NCI-H1092 (cell line): ENCODE data around the gene ACSS1.

ENCODE experiments used
- DNase-seq: peaks from one replicate; lab custom pipeline; 2025; lab: John Stamatoyannopoulos, UW

The ACSS1 gene

DNA sequence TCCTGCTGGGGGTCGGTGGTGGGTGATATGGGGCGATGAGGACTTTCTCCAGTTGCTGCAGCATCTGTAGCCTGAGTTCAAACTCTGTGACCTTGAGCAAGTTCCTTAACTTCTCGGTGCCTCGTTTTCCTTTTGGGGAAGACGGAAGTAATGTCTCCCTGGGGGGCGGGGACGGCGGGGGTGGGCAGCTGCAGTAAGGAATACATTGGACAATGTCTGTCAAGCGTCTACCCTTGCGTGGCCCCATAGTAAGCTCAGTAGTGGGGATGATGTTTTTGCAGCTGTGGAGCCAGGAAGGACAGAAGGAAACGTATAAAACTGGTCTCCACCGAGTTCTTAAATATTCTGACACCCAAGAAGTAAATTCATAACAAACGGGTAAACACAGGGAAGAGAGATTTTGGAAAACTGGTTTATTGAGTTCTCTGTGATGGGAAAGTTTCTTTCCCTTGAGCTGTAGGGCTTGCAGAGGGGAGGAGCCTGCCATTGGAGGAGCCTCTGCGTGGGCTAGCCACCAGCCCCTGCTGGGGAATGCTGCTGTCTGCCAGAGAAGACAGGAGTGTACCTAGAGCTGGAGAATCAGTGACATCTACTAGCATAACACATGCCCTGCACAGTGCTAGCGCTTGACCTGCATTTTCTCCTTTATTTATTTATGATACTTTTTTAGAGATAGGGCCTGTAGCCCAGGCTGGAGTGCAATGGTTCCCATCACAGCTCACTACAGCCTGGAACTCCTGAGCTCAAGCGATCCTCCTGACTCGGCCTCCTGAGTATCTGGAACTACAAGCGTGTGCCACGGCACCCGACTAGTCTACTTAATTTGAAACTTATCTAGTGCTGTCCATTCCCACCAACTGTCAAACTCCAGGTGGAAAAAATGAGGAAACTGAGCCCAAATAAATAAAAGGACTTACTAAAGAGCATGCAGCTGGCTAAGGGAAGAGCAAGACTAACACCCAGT is 1.2 kb upstream of the ACSS1 start:
- no peak for DNase-seq

GRCh38 chr20:25057234-25058050 is 497 bp downstream of the ACSS1 start:
- no peak for DNase-seq

GRCh38 chr20:25056690-25057233 is 1.2 kb downstream of the ACSS1 start:
- DNase-seq = no peak

DNA sequence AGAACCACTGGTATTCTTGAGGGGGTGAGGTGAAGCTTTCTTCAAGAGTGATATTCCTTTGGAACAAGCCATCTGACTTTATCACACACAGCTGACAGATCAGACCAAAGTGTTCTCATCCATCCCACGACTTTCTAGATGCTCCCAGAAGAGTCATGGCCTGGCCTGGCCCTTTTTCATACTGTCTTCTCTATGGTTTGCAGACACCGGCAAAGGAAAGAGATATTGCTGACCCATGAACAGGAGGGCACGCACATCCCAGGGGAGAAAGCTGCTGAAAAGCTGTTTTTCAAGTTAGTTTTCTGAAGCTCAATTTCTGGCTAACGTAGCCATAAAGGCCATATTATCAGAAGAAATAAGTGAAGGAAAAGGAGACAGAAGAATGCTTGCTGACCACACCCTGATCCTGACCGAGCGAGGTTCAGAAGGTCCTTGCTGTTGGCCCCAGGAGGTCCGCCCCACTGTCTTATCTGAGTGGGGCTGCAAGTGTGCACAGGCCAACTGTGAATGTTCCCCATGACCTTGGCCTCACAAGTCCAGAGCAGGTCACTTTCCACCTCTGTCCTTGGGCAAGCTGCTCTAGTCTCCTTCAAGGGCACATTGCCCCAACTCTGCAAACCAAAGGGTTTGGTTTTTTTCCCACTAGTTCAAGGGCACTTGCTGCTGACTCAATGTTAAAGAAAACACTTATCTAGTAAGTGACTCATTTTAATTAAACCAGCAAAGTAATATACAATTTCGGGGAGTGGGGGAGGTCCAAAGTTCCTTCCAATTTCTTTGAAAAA is 2.0 kb downstream of the ACSS1 start:
- DNase-seq = no peak

- DNase-seq = no peak
Observed at GRCh38 chr20:25054995-25055629, 2.8 kb downstream of the ACSS1 start.

DNA sequence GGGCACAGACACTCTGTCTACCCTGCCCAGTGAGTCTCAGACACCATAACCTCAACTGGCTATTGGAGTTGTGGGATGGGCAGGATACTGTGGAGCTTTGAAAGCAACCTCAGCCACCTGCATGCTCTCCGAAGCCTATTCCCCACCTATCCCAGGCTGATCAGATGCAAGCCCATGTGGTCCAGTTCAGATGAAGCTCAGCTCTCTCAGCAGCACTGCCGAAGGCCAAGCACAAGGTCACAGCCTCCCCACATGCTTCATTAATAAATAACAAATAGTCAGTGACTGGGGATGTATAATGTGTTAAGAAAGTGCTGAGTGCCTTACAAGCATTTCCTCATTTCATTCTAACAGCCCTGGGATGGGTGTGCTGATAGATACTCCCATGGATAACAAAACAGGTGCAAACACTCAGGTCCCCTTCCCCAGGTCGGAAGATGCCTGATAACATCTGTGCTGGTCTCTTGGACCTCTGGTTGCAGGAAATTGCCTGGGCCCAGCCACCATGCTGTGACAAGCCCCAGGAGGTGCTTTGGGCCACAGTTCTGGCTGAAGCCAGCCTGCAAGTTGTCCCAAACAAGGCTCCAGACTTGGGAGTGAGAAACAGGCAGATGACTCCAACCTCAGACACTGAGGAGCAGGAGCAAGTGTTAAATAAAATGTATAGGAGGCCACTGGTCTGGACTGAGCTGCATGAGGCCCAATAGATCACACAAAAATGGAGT is 3.7 kb downstream of the ACSS1 start:
- no peak for DNase-seq

DNA sequence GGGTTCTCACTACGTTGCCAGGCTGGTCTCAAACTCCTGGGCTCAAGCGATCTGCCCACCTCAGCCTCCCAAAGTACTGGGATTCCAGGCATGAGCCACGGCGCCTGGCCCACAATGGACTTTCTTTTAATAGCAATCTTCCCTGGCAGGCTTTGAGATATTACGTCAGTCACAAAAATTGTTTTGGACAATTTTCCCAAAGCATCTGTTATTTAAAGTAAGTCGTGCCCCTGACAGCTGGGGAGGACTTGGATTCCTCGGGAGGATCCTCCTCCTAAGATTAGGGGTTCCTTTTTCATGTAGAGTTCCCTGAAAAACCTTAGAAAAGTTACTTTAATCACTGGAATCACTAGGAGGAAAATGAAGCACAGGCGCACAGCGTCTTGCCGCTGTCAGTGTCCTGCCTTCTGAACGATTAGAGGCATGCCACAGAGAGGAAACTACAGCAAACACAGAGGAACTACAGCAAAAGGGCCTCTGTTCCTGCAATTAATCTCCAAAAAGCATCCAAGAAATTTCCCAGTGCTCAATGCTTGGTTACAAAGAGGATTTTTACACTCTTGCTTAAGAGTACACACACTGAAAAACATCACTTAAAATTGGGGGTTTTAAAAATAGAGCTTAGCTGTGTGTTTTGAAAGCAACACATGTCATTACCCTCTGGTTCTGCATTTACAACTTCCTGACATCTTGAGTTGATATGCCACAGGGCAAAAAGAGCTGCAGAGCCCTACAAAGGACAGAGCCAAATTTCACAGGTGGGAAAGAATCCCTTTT is 4.5 kb downstream of the ACSS1 start:
- DNase-seq = no peak

- DNase-seq = no peak
Observed at GRCh38 chr20:25052255-25053194, 5.4 kb downstream of the ACSS1 start.

DNA sequence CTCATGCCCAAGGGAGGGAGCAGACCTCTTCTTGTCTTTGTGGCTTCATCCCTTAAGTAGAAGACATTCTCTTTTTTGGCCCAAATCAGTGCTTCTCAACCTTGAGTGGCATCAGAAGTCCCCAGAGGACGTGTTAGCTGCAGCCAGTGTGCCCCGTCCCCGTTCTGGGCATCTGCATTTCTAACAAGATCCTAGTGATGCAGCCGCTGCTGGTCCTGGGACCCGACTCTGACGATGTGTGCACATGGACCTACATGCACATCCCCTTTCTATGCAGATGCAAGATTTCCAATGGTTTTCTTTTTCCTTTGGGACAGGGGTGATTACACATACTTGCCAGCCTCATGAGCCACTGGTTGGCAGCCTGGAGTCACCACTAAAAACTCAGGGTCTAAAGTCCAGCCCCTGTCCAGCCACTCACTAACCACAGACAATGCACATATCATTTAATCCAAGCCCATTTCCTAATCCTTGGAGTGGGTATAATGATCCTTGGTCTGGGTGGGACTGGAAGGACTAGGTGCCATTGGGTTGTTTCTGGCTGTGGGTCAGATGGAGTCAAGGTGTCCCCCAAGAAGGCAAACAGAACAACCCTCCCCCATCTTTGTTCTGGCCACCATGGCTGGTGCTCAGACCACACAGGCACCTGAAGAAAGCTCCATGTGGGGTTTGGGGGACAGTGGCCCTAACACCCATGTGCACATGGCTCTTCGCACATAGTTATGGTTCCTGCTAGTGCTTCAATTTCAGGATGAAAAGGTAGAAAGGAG is 6.4 kb downstream of the ACSS1 start:
- no peak for DNase-seq

DNA sequence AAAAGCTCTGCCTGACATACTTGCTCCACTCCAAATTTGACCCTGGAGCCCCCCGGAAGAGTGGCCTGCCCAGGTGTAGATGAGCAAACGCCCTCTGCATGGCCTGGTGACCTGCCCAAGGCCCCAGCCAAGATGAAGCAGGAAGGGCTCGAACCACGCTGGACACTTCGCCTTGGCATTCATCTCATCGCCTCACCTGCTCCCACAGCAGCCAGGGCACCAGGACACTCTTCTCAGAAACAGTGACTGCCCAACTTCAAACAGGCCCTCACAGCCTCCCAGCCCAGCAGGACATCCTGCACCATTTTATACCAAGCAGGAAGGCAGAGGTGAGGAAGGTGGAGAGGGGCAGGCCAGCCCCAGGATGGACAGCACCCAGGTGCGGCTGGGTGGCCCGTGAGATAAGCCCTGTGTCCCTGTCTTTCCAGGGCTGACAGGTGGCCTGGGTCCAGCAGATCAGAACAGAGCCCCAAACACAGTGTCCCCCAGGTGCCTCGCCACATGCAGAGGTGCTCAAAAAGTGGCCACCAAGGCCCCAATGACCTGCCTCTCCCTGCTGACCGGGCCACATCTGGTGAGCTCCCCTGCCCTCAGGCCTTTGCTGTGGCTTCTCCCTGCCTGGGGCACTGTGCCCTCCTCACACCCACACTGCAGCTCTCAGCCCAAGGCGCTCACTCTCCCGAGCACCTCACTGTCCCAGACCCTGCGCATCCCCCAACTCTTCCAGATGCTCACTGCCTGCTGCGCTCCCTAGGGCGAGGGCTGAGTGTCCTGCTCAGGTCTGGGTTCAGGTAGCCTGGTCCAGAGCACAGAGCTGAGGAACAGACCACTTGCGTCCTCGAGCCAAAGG is 7.2 kb downstream of the ACSS1 start:
- DNase-seq = no peak

DNA sequence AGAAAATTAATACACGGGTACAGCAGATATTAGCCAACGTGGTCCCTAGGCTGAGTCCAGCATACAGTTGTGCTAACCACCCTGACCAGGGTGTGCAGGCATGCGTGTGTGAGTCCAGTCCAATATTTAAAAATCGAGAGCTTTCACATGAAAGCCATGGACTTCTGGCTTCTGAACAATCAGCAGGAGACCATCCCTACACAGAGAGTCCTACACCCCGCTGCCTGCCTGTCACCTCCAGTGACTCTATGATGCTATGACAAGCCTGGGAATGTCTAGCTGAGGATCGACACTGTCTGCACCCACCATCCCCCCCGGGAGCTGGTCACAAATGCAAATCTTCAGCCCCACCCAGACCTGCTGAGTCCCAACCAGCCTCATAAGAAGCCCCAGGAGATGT is 7.9 kb downstream of the ACSS1 start:
- DNase-seq = no peak

- no peak for DNase-seq
Observed at GRCh38 chr20:25049261-25050060, 8.5 kb downstream of the ACSS1 start.

- no peak for DNase-seq
Observed at GRCh38 chr20:25048519-25048952, 9.4 kb downstream of the ACSS1 start.

DNA sequence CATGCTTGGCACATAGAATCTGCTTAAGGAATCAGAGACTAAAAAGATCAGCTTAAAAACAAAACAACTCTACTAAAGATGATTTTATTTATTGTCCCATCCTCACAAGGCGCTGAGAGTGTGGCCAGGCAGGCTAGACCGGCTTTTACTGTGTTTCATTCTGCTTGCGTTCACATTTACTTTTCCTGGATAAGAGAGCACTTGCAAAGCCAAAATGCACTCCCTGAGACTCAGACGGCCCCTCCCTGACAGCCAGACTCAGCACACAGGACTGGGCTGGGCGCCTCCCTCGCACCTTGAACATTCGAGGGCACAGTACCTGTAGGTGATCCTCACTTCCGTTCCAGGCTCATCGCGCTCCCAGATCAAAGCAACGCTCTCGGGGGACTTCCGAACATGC is 10.2 kb downstream of the ACSS1 start:
- DNase-seq = no peak

DNA sequence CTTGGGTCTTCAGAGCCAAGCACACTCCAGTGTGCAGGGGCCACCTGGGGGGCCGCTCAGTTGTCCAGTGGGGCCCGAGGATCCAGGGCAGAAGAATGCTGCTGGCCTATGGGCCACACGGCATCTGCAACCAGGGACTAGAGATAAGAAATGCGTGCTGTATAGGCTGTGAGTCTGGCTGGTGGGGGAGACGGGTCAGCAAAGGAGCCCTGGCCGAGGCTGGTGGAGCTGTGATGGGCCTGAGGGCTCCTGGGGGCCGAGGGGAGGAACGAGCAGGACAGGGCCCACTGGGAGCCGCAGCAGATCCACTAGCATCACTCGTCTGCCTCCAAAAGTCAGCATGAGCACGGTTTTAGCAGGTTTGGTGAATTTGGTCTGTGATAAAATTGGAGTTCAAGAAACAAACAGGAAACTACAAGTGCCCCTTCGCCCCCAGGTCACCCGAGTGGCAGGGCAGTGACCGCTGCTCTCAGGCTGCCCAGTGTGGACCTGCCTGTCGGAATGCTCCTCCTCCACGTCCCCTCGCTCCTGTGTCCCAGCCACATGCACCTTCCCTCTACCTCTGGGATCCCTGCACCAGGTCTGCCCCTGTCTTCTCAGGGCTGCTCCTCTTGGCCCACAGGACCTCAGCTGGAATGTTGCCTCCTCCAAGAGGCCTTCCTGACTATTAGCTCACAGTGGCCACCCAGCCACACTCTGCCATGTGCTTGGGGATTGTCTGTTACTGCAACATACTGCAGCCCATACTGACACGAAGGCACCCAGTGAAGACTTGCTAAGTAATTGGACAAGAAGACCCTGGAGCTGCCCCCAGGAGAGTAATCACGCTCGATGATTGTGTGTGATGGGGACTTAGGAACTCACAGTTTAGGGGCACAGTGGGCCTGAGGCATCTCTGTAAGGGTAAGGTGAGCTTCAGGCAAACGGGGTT is 10.9 kb downstream of the ACSS1 start:
- DNase-seq = no peak
